Activated CD4-positive, alpha-beta T cell treated with anti-CD3 and anti-CD28 coated beads for 24 hours (primary cell): ENCODE results near the gene CACNA1C.

Experiments
- DNase-seq, 2 donors: peaks; one replicate each; pipeline ENCODE4 v3.0.0-alpha.2; 2020; ENCODE audit warnings: low read depth in 2 of 2

CACNA1C gene

GRCh38 chr12:2343681-2344080 is 290.9 kb downstream of the CACNA1C start:
- DNase-seq, result no peak

GRCh38 chr12:2344476-2344875 is 291.7 kb downstream of the CACNA1C start:
- DNase-seq, result no peak

GRCh38 chr12:2344885-2345284 is 292.1 kb downstream of the CACNA1C start:
- DNase-seq, result no peak

- no peak for DNase-seq
These were observed 293.1 kb downstream of the CACNA1C start for GRCh38 chr12:2345902-2346301.

GRCh38 chr12:2346416-2346815 is 293.6 kb downstream of the CACNA1C start:
- DNase-seq, result no peak

- no peak for DNase-seq
These were observed 294.5 kb downstream of the CACNA1C start for GRCh38 chr12:2347137-2347843.

- DNase-seq, result no peak
These were observed 295.2 kb downstream of the CACNA1C start for GRCh38 chr12:2347844-2348481.

- DNase-seq, result no peak
These were observed 295.7 kb downstream of the CACNA1C start for GRCh38 chr12:2348482-2348852.

- no peak for DNase-seq
These were observed 298.4 kb downstream of the CACNA1C start for GRCh38 chr12:2351161-2351560.

GRCh38 chr12:2352203-2352602 is 299.4 kb downstream of the CACNA1C start:
- no peak for DNase-seq

GRCh38 chr12:2353281-2353680 is 300.5 kb downstream of the CACNA1C start:
- DNase-seq, result no peak

GRCh38 chr12:2353691-2354090 is 300.9 kb downstream of the CACNA1C start:
- no peak for DNase-seq

GRCh38 chr12:2354151-2354991 is 301.6 kb downstream of the CACNA1C start:
- DNase-seq, result no peak

GRCh38 chr12:2355198-2355597 is 302.4 kb downstream of the CACNA1C start:
- DNase-seq, result no peak

GRCh38 chr12:2355604-2356003 is 302.8 kb downstream of the CACNA1C start:
- no peak for DNase-seq

GRCh38 chr12:2356601-2357125 is 303.9 kb downstream of the CACNA1C start:
- no peak for DNase-seq

GRCh38 chr12:2358986-2359658 is 306.3 kb downstream of the CACNA1C start:
- no peak for DNase-seq

GRCh38 chr12:2359725-2360629 is 307.2 kb downstream of the CACNA1C start:
- no peak for DNase-seq

- DNase-seq, result no peak
These were observed 307.9 kb downstream of the CACNA1C start for GRCh38 chr12:2360630-2361170.

GRCh38 chr12:2363836-2364609 is 311.2 kb downstream of the CACNA1C start:
- DNase-seq, result no peak
